ENCODE data around the gene PRR13. TPM values are rescaled to one million over a fixed set of nuclear protein-coding genes. Genes with fewer than 3 reads are reported as not detected.

Gene PRR13
- total and polyA plus RNA-seq, 2 donors (not counting 1 experiment from before 2014, with no cell fraction given): 108 to 213 TPM

GRCh38 chr12:53424626-53425514, 16.7 kb upstream of the PRR13 start:
- H2AFZ ChIP-seq (ENCODE audit: insufficient read depth, low read depth, low read length, poor library complexity, severe bottlenecking): no peak overlapping the region
- ATAC-seq (ENCODE audit: low read depth): no peak
- H3K36me3 ChIP-seq (replicated peaks in 1 of 2; ENCODE audit: control extremely low read depth in 1 of 2, control insufficient read depth in 1 of 2, extremely low read depth in 1 of 2, insufficient read depth in 2 of 2, low read length in 1 of 2): no peaks in the 10 kb centered on the region
- no peak overlapping the region for H3K4me3 ChIP-seq (ENCODE audit: control extremely low read depth in 1 of 5, extremely low read depth in 1 of 5, insufficient read depth in 1 of 5, low read depth in 2 of 5, low read length in 4 of 5)
- no peak overlapping the region for H3K4me2 ChIP-seq (replicated peaks; ENCODE audit: low read depth, low read length, poor library complexity, severe bottlenecking)
- no peaks in the 10 kb centered on the region for H3K9me3 ChIP-seq (ENCODE audit: control extremely low read depth in 1 of 3, control insufficient read depth in 2 of 3, insufficient read depth in 1 of 3, low read length in 2 of 3)
- H4K20me1 ChIP-seq (ENCODE audit: control insufficient read depth, insufficient read depth, low read length, poor library complexity, severe bottlenecking): no peaks in the 10 kb centered on the region
- no peaks in the 10 kb centered on the region for H3K79me2 ChIP-seq (ENCODE audit: control insufficient read depth, insufficient read depth, low read length)
- no peaks in the 10 kb centered on the region for H3K27me3 Mint-ChIP-seq
- no peaks in the 10 kb centered on the region for H3K27me3 ChIP-seq (replicated peaks in 1 of 4; ENCODE audit: control extremely low read depth in 1 of 4, control insufficient read depth in 3 of 4, insufficient read depth in 4 of 4, low read length in 3 of 4)
- ChIA-PET POLR2A (interaction anchor here (1.0 kb wide), 1 partner anchor 77 kb away, joined by 3 read pairs; the partner anchor contains the start of gene TARBP2), CTCF (interaction anchor here (0.6 to 9.5 kb wide), 5 partner anchors 43 to 155 kb away, joined by 3 to 384 read pairs (median 4); no protein-coding TSS in a partner anchor)
- H3K4me3 Mint-ChIP-seq: no peak overlapping the region
- TF ChIP-seq EZH2 (IDR thresholded peaks at IDR 0.05; ENCODE audit: borderline replicate concordance, insufficient read depth, low read depth, low read length, poor library complexity, severe bottlenecking) (no peak), CTCF (IDR thresholded peaks at IDR 0.05) (no peak)
- intact Hi-C loops (cut with micrococcal nuclease): no loop called here
- no peaks in the 10 kb centered on the region for H3K9me3 Mint-ChIP-seq (ENCODE audit: insufficient read depth)
- peaks cover 4 to 9% of the 10 kb centered on the region in 2 donors for H3K4me1 ChIP-seq (ENCODE audit: control insufficient read depth in 2 of 2, insufficient read depth in 2 of 2, low read length in 2 of 2)
- no peak overlapping the region for H3K27ac Mint-ChIP-seq
- H3K4me1 Mint-ChIP-seq: peaks cover 9% of the 10 kb centered on the region
- no peak for DNase-seq
- no peak overlapping the region for H3K27ac ChIP-seq (ENCODE audit: low read length in 2 of 2)
- WGBS (ENCODE audit: insufficient coverage): 90% methylated on average over 7 of the region's 9 CpGs
- H3K9ac ChIP-seq (ENCODE audit: low read length): no peak overlapping the region
